ENCODE measurements around the gene SLC22A12. TPM values are rescaled to one million over a fixed set of nuclear protein-coding genes. Genes with fewer than 3 reads are reported as not detected.

SLC22A12 gene
- total and polyA plus RNA-seq, 2 experiments from 2014 or later: not detected

- no peak for ATAC-seq
- H3K36me3 ChIP-seq (ENCODE audit: insufficient read depth): no peaks in the 10 kb centered on the region
- TF ChIP-seq ZNF462 (CRISPR knock-in tag; IDR thresholded peaks at IDR 0.05) (no peak), ZNF331 (CRISPR knock-in tag; IDR thresholded peaks at IDR 0.05; ENCODE audit: low read depth) (no peak)
- H3K4me3 ChIP-seq: no peak overlapping the region
- H3K27me3 ChIP-seq (ENCODE audit: insufficient read depth): no peaks in the 10 kb centered on the region
- no peaks in the 10 kb centered on the region for H3K79me2 ChIP-seq (replicated peaks; ENCODE audit: insufficient read depth)
- Mint-ChIP-seq H3K27me3 (ENCODE audit: insufficient read depth, low read depth, poor library complexity) (peaks cover 21% of the 10 kb centered on the region), H3K27ac (no peak overlapping the region), H3K36me3 (ENCODE audit: low read depth) (no peaks in the 10 kb centered on the region), H3K4me1 (no peaks in the 10 kb centered on the region; the same call in 2 of the 3 replicates), H3K4me3 (no peak overlapping the region), H3K9me3 (peaks cover 2% of the 10 kb centered on the region; the same call in 2 of the 3 replicates)
- no peak for DNase-seq (ENCODE audit: low spot score)
- H3K4me2 ChIP-seq: no peak overlapping the region
- H3F3A ChIP-seq (replicated peaks; ENCODE audit: low read depth): no peaks in the 10 kb centered on the region
- H3K27ac ChIP-seq (ENCODE audit: low read depth): no peak overlapping the region
- H4K20me1 ChIP-seq (replicated peaks; ENCODE audit: insufficient read depth): no peaks in the 10 kb centered on the region
- no peaks in the 10 kb centered on the region for H3K4me1 ChIP-seq (ENCODE audit: insufficient read depth)
- peaks cover 4% of the 10 kb centered on the region; the same call in 1 of the 2 replicates for H3K9me2 ChIP-seq (ENCODE audit: insufficient read depth)
- no peak overlapping the region for H2AFZ ChIP-seq
These were observed 8.1 kb upstream of the SLC22A12 start for GRCh38 chr11:64582885-64583284.

GRCh38 chr11:64583296-64584262, 7.4 kb upstream of the SLC22A12 start:
- Mint-ChIP-seq H3K36me3 (ENCODE audit: low read depth) (no peaks in the 10 kb centered on the region), H3K4me1 (no peaks in the 10 kb centered on the region; the same call in 2 of the 3 replicates), H3K9me3 (peaks cover 9% of the 10 kb centered on the region), H3K4me3 (no peak overlapping the region), H3K27ac (no peak overlapping the region), H3K27me3 (ENCODE audit: insufficient read depth, low read depth, poor library complexity) (peaks cover 18% of the 10 kb centered on the region)
- H3F3A ChIP-seq (replicated peaks; ENCODE audit: low read depth): no peaks in the 10 kb centered on the region
- peaks cover 4% of the 10 kb centered on the region; the same call in 1 of the 2 replicates for H3K9me2 ChIP-seq (ENCODE audit: insufficient read depth)
- no peak overlapping the region for H3K4me3 ChIP-seq
- no peaks in the 10 kb centered on the region for H3K4me1 ChIP-seq (ENCODE audit: insufficient read depth)
- no peak overlapping the region for H3K4me2 ChIP-seq
- no peak overlapping the region for H2AFZ ChIP-seq
- no peak for DNase-seq (ENCODE audit: low spot score)
- TF ChIP-seq JUNB (IDR thresholded peaks at IDR 0.05; ENCODE audit: unreplicated experiment) (no peak), CTCF (conservative IDR thresholded peaks at IDR 0.05; ENCODE audit: low read depth in 2 of 2) (no peak), NANOG (IDR thresholded peaks at IDR 0.05; ENCODE audit: borderline replicate concordance) (no peak), EZH2phosphoT487 (IDR thresholded peaks at IDR 0.05; ENCODE audit: unreplicated experiment) (no peak), POLR2AphosphoS5 (IDR thresholded peaks at IDR 0.05; ENCODE audit: low read depth) (no peak), ZNF114 (CRISPR knock-in tag; IDR thresholded peaks at IDR 0.05) (no peak), REST (IDR thresholded peaks at IDR 0.05; ENCODE audit: unreplicated experiment) (no peak)
- H3K27ac ChIP-seq (ENCODE audit: low read depth): no peak overlapping the region
- no peaks in the 10 kb centered on the region for H3K36me3 ChIP-seq (ENCODE audit: insufficient read depth)
- H4K20me1 ChIP-seq (replicated peaks; ENCODE audit: insufficient read depth): no peaks in the 10 kb centered on the region
- no peaks in the 10 kb centered on the region for H3K27me3 ChIP-seq (ENCODE audit: insufficient read depth)
- H3K79me2 ChIP-seq (replicated peaks; ENCODE audit: insufficient read depth): no peaks in the 10 kb centered on the region
- peak; percentile 51; the same call in 2 of the 3 replicates for ATAC-seq
